ENCODE results near the gene MDM4. TPM values are rescaled to one million over a fixed set of nuclear protein-coding genes. Genes with fewer than 3 reads are reported as not detected.
A peak's percentile ranks its signal among the peaks of the same experiment; 100 is the strongest.

Gene MDM4
- total RNA-seq, 6 donors from 2014 or later: 40.0 to 167 (median 69.2) TPM

- no peaks in the 10 kb centered on the region for H3K27me3 ChIP-seq
- TF ChIP-seq CTCF (IDR thresholded peaks at IDR 0.05): no peak
- no peak for TF ChIP-seq POLR2A (IDR thresholded peaks at IDR 0.05)
- no peak for TF ChIP-seq POLR2AphosphoS5 (IDR thresholded peaks at IDR 0.05)
- no peak for TF ChIP-seq EP300 (IDR thresholded peaks at IDR 0.05)
- H3K4me3 ChIP-seq: no peak overlapping the region
- no peak overlapping the region for H3K27ac ChIP-seq
- no peaks in the 10 kb centered on the region for H3K36me3 ChIP-seq
- ATAC-seq (ENCODE audit: low FRiP score in 2 of 2): no peak
- no peaks in the 10 kb centered on the region for H3K9me3 ChIP-seq
- WGBS, 2 donors: 87 to 92% methylated on average over 2 of the region's 2 CpGs
- DNase-seq: no peak
- peaks cover 0 to 13% (median 6%) of the 10 kb centered on the region in 4 donors for H3K4me1 ChIP-seq
Observed at GRCh38 chr1:204580862-204581261, 64.7 kb downstream of the MDM4 start.

- H3K36me3 ChIP-seq: no peaks in the 10 kb centered on the region
- no peak overlapping the region for H3K27ac ChIP-seq
- WGBS, 2 donors: 95 to 97% methylated on average over 3 of the region's 3 CpGs
- DNase-seq (no peak), ATAC-seq (ENCODE audit: low FRiP score in 2 of 2) (no peak)
- H3K4me1 ChIP-seq: peaks cover 0 to 13% (median 6%) of the 10 kb centered on the region in 4 donors
- TF ChIP-seq EP300 (IDR thresholded peaks at IDR 0.05): no peak
- no peak for TF ChIP-seq POLR2A (IDR thresholded peaks at IDR 0.05)
- TF ChIP-seq POLR2AphosphoS5 (IDR thresholded peaks at IDR 0.05): no peak
- no peak for TF ChIP-seq CTCF (IDR thresholded peaks at IDR 0.05)
- no peaks in the 10 kb centered on the region for H3K27me3 ChIP-seq
- H3K9me3 ChIP-seq: no peaks in the 10 kb centered on the region
- no peak overlapping the region for H3K4me3 ChIP-seq
Observed at GRCh38 chr1:204581759-204582158, 65.6 kb downstream of the MDM4 start.

- Histone ChIP-seq H3K27me3 (no peaks in the 10 kb centered on the region), H3K4me3 (no peak overlapping the region), H3K4me1 (peaks cover 0 to 4% (median 2%) of the 10 kb centered on the region in 4 donors), H3K27ac (no peak overlapping the region), H3K36me3 (no peaks in the 10 kb centered on the region), H3K9me3 (no peaks in the 10 kb centered on the region)
- DNase-seq (no peak), ATAC-seq (ENCODE audit: low FRiP score in 2 of 2) (no peak)
- 75 to 84% methylated on average over 4 of the region's 4 CpGs for WGBS, 2 donors
- TF ChIP-seq CTCF (IDR thresholded peaks at IDR 0.05) (no peak), EP300 (IDR thresholded peaks at IDR 0.05) (no peak), POLR2A (IDR thresholded peaks at IDR 0.05) (no peak), POLR2AphosphoS5 (IDR thresholded peaks at IDR 0.05) (no peak)
Observed at GRCh38 chr1:204583909-204584632, 67.9 kb downstream of the MDM4 start.

GRCh38 chr1:204584699-204585372 lies 68.6 kb downstream of the MDM4 start:
- Histone ChIP-seq H3K4me1 (no peaks in the 10 kb centered on the region), H3K4me3 (no peak overlapping the region), H3K9me3 (no peaks in the 10 kb centered on the region), H3K27me3 (no peaks in the 10 kb centered on the region), H3K27ac (no peak overlapping the region), H3K36me3 (no peaks in the 10 kb centered on the region)
- ATAC-seq (ENCODE audit: low FRiP score in 2 of 2) (peak in 1 of 2 donors; percentile 48), DNase-seq (no peak)
- 73 to 80% methylated on average over 11 of the region's 11 CpGs for WGBS, 2 donors
- no peak for TF ChIP-seq POLR2AphosphoS5 (IDR thresholded peaks at IDR 0.05)

GRCh38 chr1:204587621-204588020 lies 71.4 kb downstream of the MDM4 start:
- TF ChIP-seq POLR2A (IDR thresholded peaks at IDR 0.05) (no peak), EP300 (IDR thresholded peaks at IDR 0.05) (no peak), CTCF (IDR thresholded peaks at IDR 0.05) (no peak), POLR2AphosphoS5 (IDR thresholded peaks at IDR 0.05) (no peak)
- 80 to 92% methylated on average over 5 to 6 of the region's 6 CpGs for WGBS, 2 donors
- Histone ChIP-seq H3K36me3 (no peaks in the 10 kb centered on the region), H3K4me3 (no peak overlapping the region), H3K27me3 (no peaks in the 10 kb centered on the region), H3K9me3 (no peaks in the 10 kb centered on the region), H3K4me1 (no peaks in the 10 kb centered on the region), H3K27ac (no peak overlapping the region)
- DNase-seq: no peak
- no peak for ATAC-seq (ENCODE audit: low FRiP score in 2 of 2)

Data from upper lobe of left lung (tissue), 6 donors.